Esophagus muscularis mucosa (tissue), 4 donors: ENCODE measurements around the gene PHLPP1.

Source experiments
- CTCF ChIP-seq, 3 experiments: fragments of 200-600 bp in 2 of 3; fragments of 450-650 bp in 1 of 3; sonication (generic) in 2 of 3; IDR thresholded peaks; one replicate each; pipeline ENCODE4 v1.5.1; 2017 to 2019; ENCODE audit warnings: antibody characterized with exemption in 3 of 3, mild to moderate bottlenecking in 2 of 3, moderate library complexity in 1 of 3
- EP300 ChIP-seq: sonication (generic); formaldehyde crosslinking; IDR thresholded peaks from one replicate; pipeline ENCODE4 v1.6.1; 2017; ENCODE audit warnings: antibody characterized with exemption
- POLR2A ChIP-seq: fragments of 450-650 bp; IDR thresholded peaks from one replicate; pipeline ENCODE4 v1.6.1; 2017; ENCODE audit warnings: antibody characterized with exemption, moderate library complexity, mild to moderate bottlenecking, low read depth
- POLR2AphosphoS5 ChIP-seq, 2 donors: sonication (generic); formaldehyde crosslinking; IDR thresholded peaks; one replicate each; pipeline ENCODE4 v1.6.1; 2017; ENCODE audit warnings: antibody characterized with exemption in 2 of 2

DNA sequence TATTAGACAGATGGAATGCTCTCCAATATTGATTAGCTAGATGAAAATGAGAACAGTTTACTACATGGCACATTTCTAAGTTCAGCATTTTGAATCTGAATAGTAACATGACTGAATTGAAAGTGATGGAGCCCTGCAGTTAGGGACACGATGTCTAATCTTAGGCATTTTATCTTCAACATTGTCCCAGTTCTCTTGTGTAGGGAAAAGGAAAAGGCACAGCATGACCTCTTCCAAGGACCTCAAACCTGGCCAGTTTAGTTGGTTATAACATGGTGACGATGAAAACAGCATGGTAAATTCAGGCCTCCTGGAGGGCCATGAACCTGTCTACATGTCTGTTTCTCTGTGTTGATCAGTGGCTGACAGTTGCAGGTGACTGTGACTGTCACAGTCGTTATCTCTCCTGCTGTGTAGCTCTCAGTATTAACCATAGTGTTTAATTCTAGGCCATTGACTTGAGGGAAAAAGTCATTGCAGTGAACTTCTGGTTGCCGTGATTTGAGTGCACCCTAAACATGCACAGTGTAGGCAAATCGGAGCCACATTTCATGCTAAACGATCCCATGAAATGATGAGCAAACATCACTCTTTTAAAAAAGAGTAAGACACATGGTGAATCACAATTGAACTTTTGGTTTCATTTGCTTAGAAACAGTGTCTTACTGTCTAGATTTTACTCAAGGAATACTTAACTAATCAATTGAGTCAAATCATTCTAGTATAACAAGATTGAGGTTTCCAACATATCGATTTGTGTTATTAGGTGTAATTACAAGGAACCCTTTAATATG lies 129.7 kb downstream of the PHLPP1 start:
- TF ChIP-seq EP300: no peak
- TF ChIP-seq CTCF (IDR thresholded peaks at IDR 0.05): no peak
- no peak for TF ChIP-seq POLR2A
- TF ChIP-seq POLR2AphosphoS5 (IDR thresholded peaks at IDR 0.05): no peak
